ENCODE measurements around the gene MCTP1. TPM values are rescaled to one million over a fixed set of nuclear protein-coding genes. Genes with fewer than 3 reads are reported as not detected.

MCTP1 gene
- total RNA-seq, 2 experiments from 2014 or later = 0.42 TPM; not detected in 1

DNA sequence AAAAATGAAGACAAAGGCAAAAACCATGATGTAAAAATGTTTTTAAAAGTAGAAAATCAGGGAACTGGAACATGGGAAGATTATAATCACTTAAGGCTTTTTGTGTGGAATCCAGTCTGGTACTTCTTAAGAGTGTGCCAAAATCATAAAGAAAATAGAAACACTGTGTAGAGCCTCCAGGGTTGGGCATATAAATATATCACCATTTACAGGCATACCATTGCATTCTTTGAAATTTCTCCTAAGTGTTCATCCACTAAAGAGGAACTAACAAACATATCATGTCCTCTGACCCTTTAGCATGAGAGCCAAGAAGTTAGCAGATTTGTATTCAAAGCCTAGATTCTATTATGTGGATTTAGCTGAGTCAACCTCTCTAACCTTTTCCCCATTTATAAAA, 573.1 kb downstream of the MCTP1 start:
- ATAC-seq (no peak), DNase-seq (no peak)
- ChIA-PET POLR2A (no interaction called here), CTCF (no interaction called here)
- no peak overlapping the region for H3K4me3 Mint-ChIP-seq
- H3K27me3 Mint-ChIP-seq (ENCODE audit: low read depth) = no peaks in the 10 kb centered on the region
- no peak overlapping the region for H3K27ac Mint-ChIP-seq
- H3K4me1 Mint-ChIP-seq (ENCODE audit: low read depth) = no peaks in the 10 kb centered on the region
- peaks cover 27% of the 10 kb centered on the region for H3K36me3 Mint-ChIP-seq (ENCODE audit: low read depth)
- H3K9me3 Mint-ChIP-seq (ENCODE audit: insufficient read depth) = no peaks in the 10 kb centered on the region

GRCh38 chr5:94709277-94709676, 575.6 kb downstream of the MCTP1 start:
- DNase-seq (no peak), ATAC-seq (no peak)
- no peaks in the 10 kb centered on the region for H3K4me1 Mint-ChIP-seq (ENCODE audit: low read depth)
- CTCF ChIA-PET = no interaction called here
- H3K36me3 Mint-ChIP-seq (ENCODE audit: low read depth) = peaks cover 24% of the 10 kb centered on the region
- no peak overlapping the region for H3K27ac Mint-ChIP-seq
- no peaks in the 10 kb centered on the region for H3K9me3 Mint-ChIP-seq (ENCODE audit: insufficient read depth)
- POLR2A ChIA-PET = no interaction called here
- H3K4me3 Mint-ChIP-seq = no peak overlapping the region
- H3K27me3 Mint-ChIP-seq (ENCODE audit: low read depth) = no peaks in the 10 kb centered on the region

GRCh38 chr5:94707359-94707758, 577.5 kb downstream of the MCTP1 start:
- H3K4me3 Mint-ChIP-seq = no peak overlapping the region
- H3K27ac Mint-ChIP-seq = no peak overlapping the region
- no peaks in the 10 kb centered on the region for H3K9me3 Mint-ChIP-seq (ENCODE audit: insufficient read depth)
- ATAC-seq (no peak), DNase-seq (no peak)
- ChIA-PET CTCF (no interaction called here), POLR2A (no interaction called here)
- H3K27me3 Mint-ChIP-seq (ENCODE audit: low read depth) = no peaks in the 10 kb centered on the region
- peaks cover 13% of the 10 kb centered on the region for H3K36me3 Mint-ChIP-seq (ENCODE audit: low read depth)
- H3K4me1 Mint-ChIP-seq (ENCODE audit: low read depth) = peaks cover 7% of the 10 kb centered on the region

DNA sequence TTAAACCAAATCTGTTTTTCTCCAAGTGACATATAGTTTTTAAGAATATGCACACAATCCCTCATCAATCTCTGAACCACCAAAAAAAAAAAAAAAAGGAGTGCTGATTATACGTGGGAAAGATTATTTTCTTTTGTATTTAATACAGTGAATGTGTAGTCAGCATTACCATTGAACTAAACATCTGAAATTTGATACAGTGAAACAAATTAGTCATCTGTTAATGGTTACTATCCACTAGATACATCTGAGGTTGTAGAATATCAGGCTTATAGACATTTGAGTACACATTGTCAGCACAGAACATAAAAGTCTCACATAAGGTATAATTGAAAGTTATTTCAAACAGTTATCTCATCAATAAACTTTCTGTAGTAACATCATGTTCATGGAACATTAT, 579.5 kb downstream of the MCTP1 start:
- Mint-ChIP-seq H3K36me3 (ENCODE audit: low read depth) (peaks cover 11% of the 10 kb centered on the region), H3K27me3 (ENCODE audit: low read depth) (no peaks in the 10 kb centered on the region), H3K4me1 (ENCODE audit: low read depth) (peaks cover 9% of the 10 kb centered on the region), H3K4me3 (no peak overlapping the region), H3K27ac (no peak overlapping the region), H3K9me3 (ENCODE audit: insufficient read depth) (no peaks in the 10 kb centered on the region)
- ATAC-seq (no peak), DNase-seq (no peak)
- CTCF ChIA-PET = no interaction called here
- POLR2A ChIA-PET = no interaction called here

GRCh38 chr5:94702729-94703128, 582.2 kb downstream of the MCTP1 start:
- Mint-ChIP-seq H3K9me3 (ENCODE audit: insufficient read depth) (no peaks in the 10 kb centered on the region), H3K36me3 (ENCODE audit: low read depth) (peaks cover 2% of the 10 kb centered on the region), H3K27ac (no peak overlapping the region), H3K27me3 (ENCODE audit: low read depth) (no peaks in the 10 kb centered on the region), H3K4me3 (no peak overlapping the region), H3K4me1 (ENCODE audit: low read depth) (peaks cover 11% of the 10 kb centered on the region)
- DNase-seq (no peak), ATAC-seq (no peak)
- ChIA-PET POLR2A (no interaction called here), CTCF (interaction anchor here (1.1 to 1.4 kb wide), 2 partner anchors 36 to 130 kb away, joined by 3 read pairs; no protein-coding TSS in a partner anchor)

DNA sequence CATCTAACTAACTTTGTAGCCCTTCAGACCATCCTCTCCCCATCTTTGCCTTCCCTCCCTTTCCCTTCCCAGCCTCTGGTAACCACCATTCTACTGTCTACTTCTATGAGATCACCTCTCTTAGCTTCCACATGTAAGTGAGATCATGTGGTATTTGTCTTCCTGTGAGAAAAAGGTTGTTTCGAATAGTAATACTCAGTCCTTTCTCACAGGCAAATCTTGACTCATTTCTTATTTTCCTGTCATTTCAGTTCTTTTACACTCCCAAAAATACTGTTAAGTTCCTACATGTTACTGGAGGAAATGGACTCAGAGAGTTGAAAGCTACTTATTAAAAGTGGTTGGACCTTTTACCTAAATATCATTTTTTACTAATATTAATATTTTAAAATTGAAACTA, 584.3 kb downstream of the MCTP1 start:
- ATAC-seq (no peak), DNase-seq (no peak)
- Mint-ChIP-seq H3K36me3 (ENCODE audit: low read depth) (peaks cover 3% of the 10 kb centered on the region), H3K9me3 (ENCODE audit: insufficient read depth) (no peaks in the 10 kb centered on the region), H3K4me1 (ENCODE audit: low read depth) (peaks cover 11% of the 10 kb centered on the region), H3K27me3 (ENCODE audit: low read depth) (no peaks in the 10 kb centered on the region), H3K27ac (no peak overlapping the region), H3K4me3 (no peak overlapping the region)
- ChIA-PET POLR2A (interaction anchor here (0.6 to 1.0 kb wide), 2 partner anchors 83 to 372 kb away, joined by 3 read pairs; partner anchors contain the start of gene KIAA0825), CTCF (no interaction called here)

GRCh38 chr5:94699562-94699961, 585.3 kb downstream of the MCTP1 start:
- ATAC-seq (no peak), DNase-seq (no peak)
- Mint-ChIP-seq H3K27me3 (ENCODE audit: low read depth) (no peaks in the 10 kb centered on the region), H3K36me3 (ENCODE audit: low read depth) (peaks cover 9% of the 10 kb centered on the region), H3K4me3 (no peak overlapping the region), H3K4me1 (ENCODE audit: low read depth) (peaks cover 11% of the 10 kb centered on the region), H3K27ac (no peak overlapping the region), H3K9me3 (ENCODE audit: insufficient read depth) (no peaks in the 10 kb centered on the region)
- POLR2A ChIA-PET = no interaction called here
- CTCF ChIA-PET = no interaction called here

DNA sequence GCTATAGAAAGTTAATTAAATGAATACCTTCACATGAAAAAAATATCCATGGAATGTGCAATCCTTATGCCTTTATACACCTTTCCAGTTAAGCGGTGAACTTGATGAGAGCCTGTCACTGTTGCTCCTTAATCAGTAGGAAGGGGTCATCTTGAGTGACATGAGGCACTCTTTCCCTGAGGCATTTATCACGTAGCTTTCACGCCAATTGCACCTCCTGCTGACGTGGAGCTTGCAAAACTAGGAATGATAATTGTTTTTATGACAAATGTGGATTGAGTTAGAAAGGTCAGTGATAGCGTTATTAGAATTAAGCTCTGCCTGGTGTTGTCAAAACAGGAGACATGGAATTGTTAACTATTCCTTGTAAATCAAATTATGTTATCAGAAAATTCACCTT, 586.7 kb downstream of the MCTP1 start:
- ATAC-seq = no peak
- CTCF ChIA-PET = interaction anchor here (0.7 kb wide), 1 partner anchor 152 kb away, joined by 3 read pairs; no protein-coding TSS in a partner anchor
- POLR2A ChIA-PET = no interaction called here

DNA sequence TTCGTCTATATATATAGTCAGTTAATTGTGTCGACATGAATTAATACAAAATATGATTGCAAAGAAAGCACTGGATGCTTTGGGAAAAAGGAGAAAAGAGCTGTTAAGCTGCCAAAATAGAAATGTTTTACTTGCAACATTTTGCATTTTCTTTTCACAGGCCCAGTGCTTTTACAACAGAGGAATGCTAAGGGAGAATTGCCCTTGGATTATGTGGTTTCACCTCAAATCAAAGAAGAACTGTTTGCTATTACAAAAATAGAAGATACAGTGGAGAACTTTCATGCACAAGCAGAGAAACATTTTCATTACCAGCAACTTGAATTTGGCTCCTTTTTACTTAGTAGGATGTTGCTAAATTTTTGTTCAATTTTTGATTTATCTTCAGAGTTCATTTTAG, 590.2 kb downstream of the MCTP1 start:
- Mint-ChIP-seq H3K36me3 (ENCODE audit: low read depth) (peaks cover 19% of the 10 kb centered on the region), H3K4me3 (no peak overlapping the region), H3K27ac (no peak overlapping the region), H3K9me3 (ENCODE audit: insufficient read depth) (no peaks in the 10 kb centered on the region), H3K4me1 (ENCODE audit: low read depth) (no peaks in the 10 kb centered on the region), H3K27me3 (ENCODE audit: low read depth) (no peaks in the 10 kb centered on the region)
- ChIA-PET CTCF (interaction anchor here (0.7 kb wide), 1 partner anchor 168 kb away, joined by 3 read pairs; no protein-coding TSS in a partner anchor), POLR2A (no interaction called here)
- ATAC-seq (no peak), DNase-seq (no peak)

More for the DNA sequence above, 586.7 kb downstream of the MCTP1 start:
- DNase-seq = no peak
- H3K4me3 Mint-ChIP-seq = no peak overlapping the region
- H3K27ac Mint-ChIP-seq = no peak overlapping the region
- H3K9me3 Mint-ChIP-seq (ENCODE audit: insufficient read depth) = no peaks in the 10 kb centered on the region
- peaks cover 11% of the 10 kb centered on the region for H3K36me3 Mint-ChIP-seq (ENCODE audit: low read depth)
- H3K27me3 Mint-ChIP-seq (ENCODE audit: low read depth) = no peaks in the 10 kb centered on the region
- peaks cover 11% of the 10 kb centered on the region for H3K4me1 Mint-ChIP-seq (ENCODE audit: low read depth)

DNA sequence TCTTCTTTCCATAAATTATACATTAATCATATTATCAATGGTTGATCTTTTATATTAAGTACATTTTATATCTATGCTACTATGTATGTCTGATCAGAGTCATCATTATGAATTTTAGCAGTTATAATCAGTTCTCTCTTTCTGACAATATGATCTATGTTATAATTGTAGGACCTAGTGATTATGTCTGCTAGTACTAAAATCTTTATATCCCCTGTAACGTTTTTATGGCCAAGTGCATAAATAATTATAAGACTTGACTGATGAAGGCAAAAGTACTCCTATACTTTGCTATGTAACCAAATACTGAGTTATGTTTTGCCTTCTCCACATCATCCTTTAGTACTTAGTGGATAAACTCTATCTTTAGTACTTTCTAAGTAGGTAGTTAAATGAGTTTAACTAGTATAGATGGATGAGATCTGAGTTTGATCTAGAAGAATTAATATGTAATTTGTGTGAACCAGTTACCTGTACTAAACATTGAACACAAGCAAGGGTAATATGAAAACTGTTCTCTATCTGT, 591.0 kb downstream of the MCTP1 start:
- ATAC-seq (no peak), DNase-seq (no peak)
- Mint-ChIP-seq H3K9me3 (ENCODE audit: insufficient read depth) (no peaks in the 10 kb centered on the region), H3K36me3 (ENCODE audit: low read depth) (peaks cover 24% of the 10 kb centered on the region), H3K4me1 (ENCODE audit: low read depth) (no peaks in the 10 kb centered on the region), H3K27ac (no peak overlapping the region), H3K27me3 (ENCODE audit: low read depth) (no peaks in the 10 kb centered on the region), H3K4me3 (no peak overlapping the region)
- POLR2A ChIA-PET = no interaction called here
- CTCF ChIA-PET = no interaction called here

DNA sequence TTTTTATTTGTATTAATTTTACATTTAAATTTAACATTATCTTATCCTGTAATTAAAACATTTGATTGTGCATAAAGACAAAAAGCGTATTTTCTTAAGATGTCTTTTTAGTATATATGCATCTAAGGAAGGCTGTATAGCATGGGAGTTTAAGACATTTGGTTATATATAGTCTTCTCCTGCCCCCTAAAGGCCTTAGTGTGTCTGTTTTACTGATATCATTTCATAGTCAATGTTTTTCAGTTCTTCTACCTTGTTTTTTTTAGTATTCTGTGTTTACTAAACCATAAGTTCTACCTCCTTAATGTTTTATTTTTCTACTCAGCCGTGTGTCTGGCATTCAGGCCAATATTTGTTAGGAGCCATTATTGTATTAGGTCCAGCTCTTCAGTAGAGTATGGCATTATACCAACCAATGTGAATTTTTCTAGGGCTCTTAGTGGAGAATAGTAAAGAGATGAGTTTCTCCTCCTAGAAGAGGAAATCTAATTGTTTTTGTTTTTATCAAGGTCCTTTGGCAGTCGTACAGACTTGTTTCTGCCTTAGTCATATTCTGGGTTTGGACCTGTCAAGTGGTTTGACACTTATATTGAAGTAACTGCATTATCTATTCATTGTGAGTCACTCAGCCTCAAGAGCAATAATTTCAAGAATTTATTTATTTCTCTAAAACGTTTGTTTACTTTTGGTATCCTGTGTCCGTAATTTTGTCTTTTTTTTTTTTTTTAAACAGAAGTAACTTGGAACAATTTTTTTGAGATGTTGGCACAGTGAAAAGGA, 591.7 kb downstream of the MCTP1 start:
- Mint-ChIP-seq H3K9me3 (ENCODE audit: insufficient read depth) (no peaks in the 10 kb centered on the region), H3K27me3 (ENCODE audit: low read depth) (no peaks in the 10 kb centered on the region), H3K4me3 (no peak overlapping the region), H3K4me1 (ENCODE audit: low read depth) (no peaks in the 10 kb centered on the region), H3K27ac (no peak overlapping the region), H3K36me3 (ENCODE audit: low read depth) (peaks cover 29% of the 10 kb centered on the region)
- no peak for DNase-seq
- CTCF ChIA-PET = interaction anchor here (1.0 to 1.7 kb wide), 3 partner anchors 45 to 169 kb away, joined by 4 to 12 read pairs (median 6); no protein-coding TSS in a partner anchor
- ATAC-seq = no peak
- POLR2A ChIA-PET = no interaction called here

- Mint-ChIP-seq H3K4me3 (no peak overlapping the region), H3K9me3 (ENCODE audit: insufficient read depth) (no peaks in the 10 kb centered on the region), H3K27me3 (ENCODE audit: low read depth) (no peaks in the 10 kb centered on the region), H3K4me1 (ENCODE audit: low read depth) (no peaks in the 10 kb centered on the region), H3K36me3 (ENCODE audit: low read depth) (peaks cover 29% of the 10 kb centered on the region), H3K27ac (no peak overlapping the region)
- DNase-seq = no peak
- POLR2A ChIA-PET = no interaction called here
- ATAC-seq = no peak
- CTCF ChIA-PET = interaction anchor here (1.0 to 1.7 kb wide), 3 partner anchors 45 to 168 kb away, joined by 4 to 12 read pairs (median 6); no protein-coding TSS in a partner anchor
Observed at GRCh38 chr5:94692581-94692980, 592.3 kb downstream of the MCTP1 start.
